ENCODE measurements around the gene PLXND1. TPM values are rescaled to one million over a fixed set of nuclear protein-coding genes. Genes with fewer than 3 reads are reported as not detected.

The PLXND1 gene
- total and polyA plus RNA-seq, 2 donors (not counting 1 experiment from before 2014, with no cell fraction given), result 3.3 to 74.4 TPM

DNA sequence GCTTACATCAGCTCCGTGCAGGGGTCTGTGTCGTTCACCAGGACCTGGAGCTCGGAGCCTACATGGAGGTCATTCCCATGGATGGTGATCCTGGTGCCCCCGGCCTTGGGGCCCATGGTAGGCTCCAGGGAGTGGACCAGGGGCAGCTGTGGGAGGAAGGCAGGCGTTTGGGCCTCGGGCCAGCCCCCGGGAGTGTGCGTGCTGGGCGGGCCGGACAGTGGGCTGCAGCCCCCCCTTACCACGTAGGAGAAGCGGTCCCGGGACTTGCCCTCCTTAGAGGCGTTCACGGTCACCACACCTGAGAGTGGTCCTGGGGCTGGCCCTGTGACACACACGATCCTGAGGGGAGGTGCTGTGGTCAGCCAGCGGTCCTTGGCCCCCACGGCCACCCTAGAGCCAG is 33.9 kb downstream of the PLXND1 start:
- intact Hi-C loops (cut with micrococcal nuclease), result no loop called here
- no peak overlapping the region for H2AFZ ChIP-seq (ENCODE audit: insufficient read depth, low read depth, low read length, poor library complexity, severe bottlenecking)
- H3K9me3 ChIP-seq (ENCODE audit: control extremely low read depth in 1 of 3, control insufficient read depth in 2 of 3, insufficient read depth in 1 of 3, low read length in 2 of 3), result no peaks in the 10 kb centered on the region
- H3K27ac Mint-ChIP-seq, result peak overlapping the region; percentile 56
- ATAC-seq (ENCODE audit: low read depth), result no peak
- no peaks in the 10 kb centered on the region for H4K20me1 ChIP-seq (ENCODE audit: control insufficient read depth, insufficient read depth, low read length, poor library complexity, severe bottlenecking)
- no peak overlapping the region for H3K9ac ChIP-seq (ENCODE audit: low read length)
- no peaks in the 10 kb centered on the region for H3K9me3 Mint-ChIP-seq (ENCODE audit: insufficient read depth)
- H3K36me3 ChIP-seq (replicated peaks in 1 of 2; ENCODE audit: control extremely low read depth in 1 of 2, control insufficient read depth in 1 of 2, extremely low read depth in 1 of 2, insufficient read depth in 2 of 2, low read length in 1 of 2), result no peaks in the 10 kb centered on the region
- H3K27me3 ChIP-seq (replicated peaks in 1 of 4; ENCODE audit: control extremely low read depth in 1 of 4, control insufficient read depth in 3 of 4, insufficient read depth in 4 of 4, low read length in 3 of 4), result no peaks in the 10 kb centered on the region
- ChIA-PET POLR2A (no interaction called here), CTCF (no interaction called here)
- TF ChIP-seq EZH2 (IDR thresholded peaks at IDR 0.05; ENCODE audit: borderline replicate concordance, insufficient read depth, low read depth, low read length, poor library complexity, severe bottlenecking), result no peak
- TF ChIP-seq, protein P1, sequence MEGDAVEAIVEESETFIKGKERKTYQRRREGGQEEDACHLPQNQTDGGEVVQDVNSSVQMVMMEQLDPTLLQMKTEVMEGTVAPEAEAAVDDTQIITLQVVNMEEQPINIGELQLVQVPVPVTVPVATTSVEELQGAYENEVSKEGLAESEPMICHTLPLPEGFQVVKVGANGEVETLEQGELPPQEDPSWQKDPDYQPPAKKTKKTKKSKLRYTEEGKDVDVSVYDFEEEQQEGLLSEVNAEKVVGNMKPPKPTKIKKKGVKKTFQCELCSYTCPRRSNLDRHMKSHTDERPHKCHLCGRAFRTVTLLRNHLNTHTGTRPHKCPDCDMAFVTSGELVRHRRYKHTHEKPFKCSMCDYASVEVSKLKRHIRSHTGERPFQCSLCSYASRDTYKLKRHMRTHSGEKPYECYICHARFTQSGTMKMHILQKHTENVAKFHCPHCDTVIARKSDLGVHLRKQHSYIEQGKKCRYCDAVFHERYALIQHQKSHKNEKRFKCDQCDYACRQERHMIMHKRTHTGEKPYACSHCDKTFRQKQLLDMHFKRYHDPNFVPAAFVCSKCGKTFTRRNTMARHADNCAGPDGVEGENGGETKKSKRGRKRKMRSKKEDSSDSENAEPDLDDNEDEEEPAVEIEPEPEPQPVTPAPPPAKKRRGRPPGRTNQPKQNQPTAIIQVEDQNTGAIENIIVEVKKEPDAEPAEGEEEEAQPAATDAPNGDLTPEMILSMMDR (IDR thresholded peaks at IDR 0.05), result no peak
- no peaks in the 10 kb centered on the region for H3K79me2 ChIP-seq (ENCODE audit: control insufficient read depth, insufficient read depth, low read length)
- H3K4me2 ChIP-seq (replicated peaks; ENCODE audit: low read depth, low read length, poor library complexity, severe bottlenecking), result no peak overlapping the region
- H3K4me3 ChIP-seq (ENCODE audit: control extremely low read depth in 1 of 5, extremely low read depth in 1 of 5, insufficient read depth in 1 of 5, low read depth in 2 of 5, low read length in 4 of 5), result no peak overlapping the region
- H3K4me3 Mint-ChIP-seq, result no peak overlapping the region
- WGBS (ENCODE audit: insufficient coverage), result 99% methylated on average over 16 of the region's 18 CpGs
- peaks cover 35 to 39% of the 10 kb centered on the region in 2 donors for H3K4me1 ChIP-seq (ENCODE audit: control insufficient read depth in 2 of 2, insufficient read depth in 2 of 2, low read length in 2 of 2)
- DNase-seq, result no peak
- peaks cover 49% of the 10 kb centered on the region for H3K4me1 Mint-ChIP-seq
- no peak overlapping the region for H3K27ac ChIP-seq (ENCODE audit: low read length in 2 of 2)
- no peaks in the 10 kb centered on the region for H3K27me3 Mint-ChIP-seq

DNA sequence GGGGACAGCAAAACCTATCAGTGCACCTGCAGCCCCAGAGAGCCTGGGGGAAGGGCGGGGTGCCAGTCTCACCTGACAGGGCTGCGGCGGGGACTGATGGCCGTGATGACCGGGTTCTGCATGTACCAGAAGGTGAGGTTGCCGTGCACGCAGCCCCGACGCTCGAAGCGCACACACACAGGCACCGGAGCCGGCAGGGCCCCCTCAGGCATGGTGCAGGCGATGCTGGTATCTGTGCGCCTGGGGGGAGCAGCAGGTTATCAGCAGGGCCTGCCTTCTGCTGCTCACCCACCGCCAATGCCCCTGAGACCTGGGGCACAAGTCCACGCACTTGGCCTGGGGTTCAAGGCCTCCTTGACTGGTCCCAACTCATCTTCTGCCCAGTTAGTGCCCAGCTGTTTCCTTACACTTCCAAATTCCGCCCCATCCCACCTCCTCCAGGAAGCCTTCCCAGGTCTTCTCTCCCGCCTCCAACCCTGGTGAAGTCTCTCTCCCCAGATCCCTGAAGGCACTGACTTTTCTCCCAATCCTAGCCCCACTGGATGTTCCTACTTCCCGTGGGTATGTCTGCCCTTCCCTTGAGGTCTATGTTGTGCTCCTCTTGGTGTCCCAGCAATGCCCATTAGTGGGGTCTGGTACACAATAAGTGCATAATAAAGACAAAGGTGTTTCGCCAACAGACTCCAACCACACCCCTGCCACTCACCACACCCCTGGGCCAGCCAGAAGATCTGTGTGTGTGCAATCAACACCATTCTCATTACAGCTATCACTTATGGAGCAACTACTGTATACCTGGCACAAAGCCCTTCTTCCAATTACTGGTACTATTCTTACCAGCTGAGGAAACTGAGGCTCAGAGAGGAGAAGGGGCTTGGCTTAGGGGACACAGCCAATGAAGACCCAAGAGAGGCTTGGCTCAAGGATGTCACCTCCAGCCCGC is 34.6 kb downstream of the PLXND1 start:
- H3K4me3 ChIP-seq (ENCODE audit: control extremely low read depth in 1 of 5, extremely low read depth in 1 of 5, insufficient read depth in 1 of 5, low read depth in 2 of 5, low read length in 4 of 5), result no peak overlapping the region
- H4K20me1 ChIP-seq (ENCODE audit: control insufficient read depth, insufficient read depth, low read length, poor library complexity, severe bottlenecking), result no peaks in the 10 kb centered on the region
- no peak overlapping the region for H3K4me2 ChIP-seq (replicated peaks; ENCODE audit: low read depth, low read length, poor library complexity, severe bottlenecking)
- peaks cover 28 to 32% of the 10 kb centered on the region in 2 donors for H3K4me1 ChIP-seq (ENCODE audit: control insufficient read depth in 2 of 2, insufficient read depth in 2 of 2, low read length in 2 of 2)
- Mint-ChIP-seq H3K4me1 (peaks cover 43% of the 10 kb centered on the region), H3K27me3 (no peaks in the 10 kb centered on the region), H3K9me3 (ENCODE audit: insufficient read depth) (no peaks in the 10 kb centered on the region), H3K4me3 (no peak overlapping the region), H3K27ac (peak overlapping the region; percentile 73)
- no peaks in the 10 kb centered on the region for H3K79me2 ChIP-seq (ENCODE audit: control insufficient read depth, insufficient read depth, low read length)
- no peaks in the 10 kb centered on the region for H3K27me3 ChIP-seq (replicated peaks in 1 of 4; ENCODE audit: control extremely low read depth in 1 of 4, control insufficient read depth in 3 of 4, insufficient read depth in 4 of 4, low read length in 3 of 4)
- CTCF ChIA-PET, result no interaction called here
- POLR2A ChIA-PET, result no interaction called here
- no peak overlapping the region for H3K27ac ChIP-seq (ENCODE audit: low read length in 2 of 2)
- H3K36me3 ChIP-seq (replicated peaks in 1 of 2; ENCODE audit: control extremely low read depth in 1 of 2, control insufficient read depth in 1 of 2, extremely low read depth in 1 of 2, insufficient read depth in 2 of 2, low read length in 1 of 2), result no peaks in the 10 kb centered on the region
- 95% methylated on average over 21 of the region's 22 CpGs for WGBS (ENCODE audit: insufficient coverage)
- no peaks in the 10 kb centered on the region for H3K9me3 ChIP-seq (ENCODE audit: control extremely low read depth in 1 of 3, control insufficient read depth in 2 of 3, insufficient read depth in 1 of 3, low read length in 2 of 3)
- intact Hi-C loops (cut with micrococcal nuclease), result no loop called here
- no peak for DNase-seq
- no peak for TF ChIP-seq EZH2 (IDR thresholded peaks at IDR 0.05; ENCODE audit: borderline replicate concordance, insufficient read depth, low read depth, low read length, poor library complexity, severe bottlenecking)
- TF ChIP-seq, protein P1 (IDR thresholded peaks at IDR 0.05), result no peak
- H2AFZ ChIP-seq (ENCODE audit: insufficient read depth, low read depth, low read length, poor library complexity, severe bottlenecking), result no peak overlapping the region
- no peak overlapping the region for H3K9ac ChIP-seq (ENCODE audit: low read length)
- no peak for ATAC-seq (ENCODE audit: low read depth)
